PC-3 (cell line): ENCODE measurements around the gene NEGR1. TPM values are rescaled to one million over a fixed set of nuclear protein-coding genes. Genes with fewer than 3 reads are reported as not detected.

Experiments used
- ATAC-seq: fragments of 200-7000 bp; cut with Tn5 transposase; 2 replicates; pipeline ENCODE4 v1.9.1; 2020; ENCODE audit warnings: mild to moderate bottlenecking, moderate library complexity
- BruUV-seq: library from RNA; stranded (reverse); fragments of 400-500 nt; replicated peaks from 2 replicates; lab custom pipeline; 2021; lab: Mats Ljungman, UMichigan
- CTCF ChIA-PET: fragments of 300-600 bp; sonication (Branson Sonifier 250); formaldehyde crosslinking; loops from one replicate; lab custom pipeline; 2022; ENCODE audit warnings: antibody characterized with exemption; lab: Charles Lee
- POLR2A ChIA-PET: fragments of 300-600 bp; sonication (Branson Sonifier 250); formaldehyde crosslinking; loops from one replicate; lab custom pipeline; 2022; ENCODE audit warnings: antibody characterized with exemption; ENCODE audit not compliant: unreplicated experiment; lab: Charles Lee
- DNase-seq: peaks from one replicate; pipeline ENCODE4 v3.0.0-alpha.2; 2015
- H2AFZ ChIP-seq: fragments of 300-600 bp; sonication (generic); 2 replicates; pipeline ENCODE4 v1.6.0; 2016; ENCODE audit warnings: antibody characterized with exemption, low read length
- H3F3A ChIP-seq: fragments of 300-600 bp; sonication (generic); one replicate; pipeline ENCODE4 v1.6.0; 2017; ENCODE audit warnings: antibody characterized with exemption, low read length, control low read depth, mild to moderate bottlenecking; ENCODE audit not compliant: unreplicated experiment
- H3K27ac ChIP-seq: fragments of 300-600 bp; sonication (generic); 2 replicates; pipeline ENCODE4 v1.5.1; 2016; ENCODE audit warnings: mild to moderate bottlenecking, low read length
- H3K27me3 ChIP-seq: fragments of 300-600 bp; sonication (generic); 2 replicates; pipeline ENCODE4 v1.6.1; 2016; ENCODE audit warnings: low read length, mixed read lengths
- H3K36me3 ChIP-seq: fragments of 300-600 bp; sonication (generic); 2 replicates; pipeline ENCODE4 v1.6.1; 2016; ENCODE audit warnings: low read depth, mixed run types, low read length, mixed read lengths
- H3K4me1 ChIP-seq: fragments of 300-600 bp; sonication (generic); 2 replicates; pipeline ENCODE4 v1.5.1; 2016; ENCODE audit warnings: low read length; ENCODE audit not compliant: insufficient read depth
- H3K4me2 ChIP-seq: fragments of 300-600 bp; sonication (generic); 2 replicates; pipeline ENCODE4 v1.6.0; 2016; ENCODE audit warnings: low read length
- H3K4me3 ChIP-seq: fragments of 300-600 bp; sonication (generic); 2 replicates; pipeline ENCODE4 v1.5.1; 2016; ENCODE audit warnings: mild to moderate bottlenecking, low read length, mixed read lengths
- H3K79me2 ChIP-seq: fragments of 300-600 bp; sonication (generic); 2 replicates; pipeline ENCODE4 v1.6.1; 2017; ENCODE audit warnings: low read length, mixed read lengths
- H3K9ac ChIP-seq: fragments of 300-600 bp; sonication (generic); 2 replicates; pipeline ENCODE4 v1.6.0; 2016; ENCODE audit warnings: mild to moderate bottlenecking, low read length
- H3K9me2 ChIP-seq: fragments of 300-600 bp; sonication (generic); replicated peaks from 2 replicates; pipeline ENCODE4 v1.6.1; 2016; ENCODE audit warnings: mixed run types, low read length, mixed read lengths
- H3K9me3 ChIP-seq: fragments of 300-600 bp; sonication (generic); 2 replicates; pipeline ENCODE4 v1.6.1; 2016; ENCODE audit warnings: low read length, mixed read lengths
- H4K20me1 ChIP-seq: fragments of 300-600 bp; sonication (generic); 2 replicates; pipeline ENCODE4 v1.6.1; 2016; ENCODE audit warnings: low read length, mixed read lengths
- CTCF ChIP-seq: fragments of 300-600 bp; sonication (generic); conservative IDR thresholded peaks from 2 replicates; pipeline ENCODE4 v1.5.1; 2017; ENCODE audit warnings: antibody characterized with exemption, low read depth, mild to moderate bottlenecking, low read length
- EZH2 ChIP-seq: fragments of 300-600 bp; sonication (generic); IDR thresholded peaks from one replicate; pipeline ENCODE4 v1.6.1; 2017; ENCODE audit warnings: antibody characterized with exemption, mild to moderate bottlenecking, low read length; ENCODE audit not compliant: unreplicated experiment
- EZH2phosphoT487 ChIP-seq: fragments of 300-600 bp; sonication (generic); IDR thresholded peaks from 2 replicates; pipeline ENCODE4 v1.6.1; 2018; ENCODE audit warnings: mild to moderate bottlenecking, antibody characterized with exemption, low read length, borderline replicate concordance
- intact Hi-C: fragments of 100-400 bp; cut with micrococcal nuclease; formaldehyde crosslinking; loops from 2 replicates; pipeline ENCODE4 v1.9.0; 2023
- total RNA-seq: library from RNA; depleted of rRNA; stranded (reverse); fragments of >200 nt; gene quantifications from 2 replicates; pipeline ENCODE4 v1.2.3, GENCODE V29; 2014

The NEGR1 gene
- total RNA-seq, 1 experiment from 2014 or later = 3.4 TPM

GRCh38 chr1:71666609-71667008 lies 615.7 kb downstream of the NEGR1 start:
- POLR2A ChIA-PET = interaction anchor here (0.6 kb wide), 1 partner anchor 21 kb away, joined by 3 read pairs; no protein-coding TSS in a partner anchor

GRCh38 chr1:71660411-71660810 lies 621.9 kb downstream of the NEGR1 start:
- no peak for ATAC-seq
- POLR2A ChIA-PET = no interaction called here
- Histone ChIP-seq H3K9ac (no peak overlapping the region), H4K20me1 (no peaks in the 10 kb centered on the region), H3F3A (no peaks in the 10 kb centered on the region), H3K9me2 (no peaks in the 10 kb centered on the region), H3K9me3 (no peaks in the 10 kb centered on the region), H3K4me1 (no peaks in the 10 kb centered on the region), H3K79me2 (no peaks in the 10 kb centered on the region), H3K36me3 (no peaks in the 10 kb centered on the region), H3K27ac (no peak overlapping the region), H3K4me3 (no peak overlapping the region), H3K27me3 (no peaks in the 10 kb centered on the region), H2AFZ (no peak overlapping the region), H3K4me2 (no peak overlapping the region)
- intact Hi-C loops = no loop called here
- BruUV-seq = no TSS peak
- CTCF ChIA-PET = no interaction called here
- TF ChIP-seq CTCF = no peak
- TF ChIP-seq EZH2phosphoT487 = no peak
- TF ChIP-seq EZH2 = no peak
- no peak for DNase-seq

More at GRCh38 chr1:71666609-71667008, 615.7 kb downstream of the NEGR1 start:
- BruUV-seq = no TSS peak
- Histone ChIP-seq H3K36me3 (no peaks in the 10 kb centered on the region), H3K9me2 (no peaks in the 10 kb centered on the region), H3K4me2 (no peak overlapping the region), H3K27me3 (no peaks in the 10 kb centered on the region), H3K4me3 (no peak overlapping the region), H3F3A (no peaks in the 10 kb centered on the region), H2AFZ (no peak overlapping the region), H3K9ac (no peak overlapping the region), H3K9me3 (no peaks in the 10 kb centered on the region), H3K4me1 (peaks cover 5% of the 10 kb centered on the region; the same call in 1 of the 2 replicates), H4K20me1 (no peaks in the 10 kb centered on the region), H3K27ac (no peak overlapping the region), H3K79me2 (no peaks in the 10 kb centered on the region)
- CTCF ChIA-PET = no interaction called here
- TF ChIP-seq CTCF (no peak), EZH2 (no peak), EZH2phosphoT487 (no peak)
- intact Hi-C loops = no loop called here
- no peak for ATAC-seq
- DNase-seq = no peak

DNA sequence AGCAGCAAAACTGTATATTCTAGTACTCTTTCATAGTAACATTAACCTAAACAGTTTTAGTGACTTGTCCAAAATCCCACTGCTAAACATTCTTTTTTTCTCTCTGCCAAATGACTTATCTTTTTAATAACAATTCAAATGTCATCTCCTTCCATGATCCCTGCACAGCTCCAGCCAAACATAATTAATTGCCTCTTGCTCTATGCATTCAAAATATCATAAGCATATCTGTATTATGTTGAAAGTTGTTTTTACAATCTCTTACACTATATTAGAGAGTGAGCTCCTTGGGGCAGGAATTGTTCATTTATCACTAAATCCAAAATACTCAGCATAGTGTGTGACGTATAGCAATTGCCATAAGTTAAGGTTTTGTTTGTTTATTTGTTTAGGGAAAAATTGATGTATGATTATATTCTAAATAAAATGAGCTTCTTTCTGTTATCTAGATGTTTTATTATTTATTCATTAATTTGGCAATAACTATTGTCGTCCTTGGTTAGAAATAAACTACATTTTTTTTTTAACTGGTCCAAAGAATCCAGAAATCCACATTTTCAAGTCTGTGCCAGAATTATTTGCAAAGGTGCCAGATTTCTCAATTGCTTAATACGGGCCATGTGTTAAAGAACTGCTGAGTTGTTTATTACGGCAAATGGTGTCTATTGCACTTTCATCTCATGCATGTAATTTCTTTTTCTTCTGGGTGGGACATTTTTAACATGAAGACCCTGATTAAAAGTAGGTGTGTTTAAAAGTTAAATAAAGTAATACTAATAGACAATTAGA lies 624.3 kb downstream of the NEGR1 start:
- Histone ChIP-seq H3K79me2 (no peaks in the 10 kb centered on the region), H3K36me3 (no peaks in the 10 kb centered on the region), H3K27ac (no peak overlapping the region), H3K9ac (no peak overlapping the region), H3K9me3 (no peaks in the 10 kb centered on the region), H2AFZ (no peak overlapping the region), H3F3A (no peaks in the 10 kb centered on the region), H3K27me3 (no peaks in the 10 kb centered on the region), H3K4me3 (no peak overlapping the region), H4K20me1 (no peaks in the 10 kb centered on the region), H3K9me2 (no peaks in the 10 kb centered on the region), H3K4me1 (no peaks in the 10 kb centered on the region), H3K4me2 (no peak overlapping the region)
- ChIA-PET POLR2A (no interaction called here), CTCF (no interaction called here)
- TF ChIP-seq EZH2 (no peak), EZH2phosphoT487 (no peak), CTCF (no peak)
- DNase-seq = no peak
- ATAC-seq = no peak
- intact Hi-C loops = no loop called here
- no TSS peak for BruUV-seq
